Naive thymus-derived CD4-positive, alpha-beta T cell (primary cell): ENCODE results near the gene SFXN5. TPM values are rescaled to one million over a fixed set of nuclear protein-coding genes. Genes with fewer than 3 reads are reported as not detected.

Experiments used
- ATAC-seq: fragments of 150-1000 bp; cut with Tn5 transposase; 2 replicates; pipeline ENCODE4 v1.10.0; 2021; ENCODE audit warnings: mild to moderate bottlenecking, moderate library complexity
- CTCF ChIA-PET: fragments of 350-600 bp; sonication (Branson Sonifier 250); formaldehyde crosslinking; loops from one replicate; lab custom pipeline; 2021; ENCODE audit warnings: antibody characterized with exemption; lab: Charles Lee
- POLR2A ChIA-PET: fragments of 350-600 bp; sonication (Branson Sonifier 250); formaldehyde crosslinking; loops from one replicate; lab custom pipeline; 2021; ENCODE audit warnings: antibody characterized with exemption, inconsistent platforms; lab: Charles Lee
- DNase-seq, 9 donors: peaks; one replicate each; pipeline versions ENCODE4 v3.0.0 to v3.0.0-alpha.2; 2020 to 2022; ENCODE audit warnings: mixed read lengths in 1 of 9
- H3K27ac ChIP-seq: one replicate; pipeline ENCODE4 v1.7.0; 2013; ENCODE audit warnings: mild to moderate bottlenecking, low read depth, low read length, moderate library complexity
- H3K27me3 ChIP-seq, 2 donors: one replicate each; pipeline ENCODE4 v1.7.0; 2013; ENCODE audit warnings: low read length in 2 of 2, mild to moderate bottlenecking in 2 of 2, moderate library complexity in 2 of 2; ENCODE audit not compliant: control insufficient read depth in 2 of 2, insufficient read depth in 2 of 2
- H3K36me3 ChIP-seq, 3 experiments: 1 replicate in 2 of 3; 2 replicates in 1 of 3; pipeline ENCODE4 v1.7.0; 2013; ENCODE audit warnings: low read length in 3 of 3, mild to moderate bottlenecking in 3 of 3, moderate library complexity in 1 of 3; ENCODE audit not compliant: insufficient read depth in 3 of 3, control insufficient read depth in 2 of 3
- H3K4me1 ChIP-seq, 2 donors: one replicate each; pipeline ENCODE4 v1.7.0; 2013; ENCODE audit warnings: low read length in 2 of 2, mild to moderate bottlenecking in 2 of 2, moderate library complexity in 1 of 2; ENCODE audit not compliant: control insufficient read depth in 2 of 2, insufficient read depth in 2 of 2
- H3K4me3 ChIP-seq: 2 replicates; pipeline ENCODE4 v1.7.0; 2013; ENCODE audit warnings: mild to moderate bottlenecking, low read length
- H3K9me3 ChIP-seq, 3 experiments: 1 replicate in 2 of 3; 2 replicates in 1 of 3; pipeline ENCODE4 v1.7.0; 2013; ENCODE audit warnings: low read length in 3 of 3; ENCODE audit not compliant: control insufficient read depth in 2 of 3
- H3K27ac Mint-ChIP-seq, 9 donors: one replicate each; pipeline ENCODE4 v1.8.0; 2020 to 2022; ENCODE audit warnings: mixed read lengths in 9 of 9, mild to moderate bottlenecking in 8 of 9, moderate library complexity in 5 of 9, inconsistent platforms in 2 of 9
- H3K27me3 Mint-ChIP-seq, 5 donors: one replicate each; pipeline ENCODE4 v1.8.0; 2021 to 2022; ENCODE audit warnings: mixed read lengths in 5 of 5, mild to moderate bottlenecking in 1 of 5
- H3K36me3 Mint-ChIP-seq, 5 donors: one replicate each; pipeline ENCODE4 v1.8.0; 2020 to 2022; ENCODE audit warnings: mixed read lengths in 5 of 5, mild to moderate bottlenecking in 3 of 5, inconsistent platforms in 1 of 5
- H3K4me1 Mint-ChIP-seq, 7 donors: one replicate each; pipeline ENCODE4 v1.8.0; 2020 to 2022; ENCODE audit warnings: mixed read lengths in 7 of 7, mild to moderate bottlenecking in 3 of 7, inconsistent platforms in 1 of 7
- H3K4me3 Mint-ChIP-seq, 10 donors: one replicate each; pipeline ENCODE4 v1.8.0; 2020 to 2022; ENCODE audit warnings: mild to moderate bottlenecking in 10 of 10, mixed read lengths in 10 of 10, moderate library complexity in 6 of 10, inconsistent platforms in 2 of 10
- H3K9me3 Mint-ChIP-seq, 11 donors: one replicate each; pipeline ENCODE4 v1.8.0; 2020 to 2022; ENCODE audit warnings: mixed read lengths in 11 of 11, mild to moderate bottlenecking in 4 of 11, inconsistent platforms in 1 of 11, moderate library complexity in 1 of 11
- intact Hi-C, 2 donors: fragments of 100-400 bp; cut with micrococcal nuclease; formaldehyde crosslinking; loops; one replicate each; pipeline ENCODE4 v1.15.1; 2023
- polyA plus RNA-seq, 2 donors: library from polyadenylated mRNA; unstranded; fragments of 300-500 nt; fragmentation: Illumina TruSeq; gene quantifications; one replicate each; pipeline ENCODE4 v1.2.3, GENCODE V29; 2021
- total RNA-seq, 6 experiments: library from RNA in 5 of 6; stranded (reverse) in 5 of 6; gene quantifications; 1 replicate in 5 of 6; 2 replicates in 1 of 6; pipeline ENCODE4 v1.2.3 and lab custom pipeline; 2021 to 2026

Gene SFXN5
- total and polyA plus RNA-seq, 7 experiments from 2014 or later = 2.2 to 17.4 (median 9.1) TPM

- peaks cover 47 to 80% (median 55%) of the 10 kb centered on the region in 5 donors for H3K27me3 Mint-ChIP-seq
- H3K4me1 Mint-ChIP-seq = peaks cover 6 to 31% (median 25%) of the 10 kb centered on the region in 7 donors
- H3K27ac Mint-ChIP-seq = peak overlapping the region in 1 of 9 donors; percentile 49
- H3K36me3 Mint-ChIP-seq = no peaks in the 10 kb centered on the region
- Histone ChIP-seq H3K36me3 (no peaks in the 10 kb centered on the region), H3K4me1 (peaks cover 13 to 29% of the 10 kb centered on the region in 2 donors), H3K27me3 (peaks cover 17 to 50% of the 10 kb centered on the region in 2 donors), H3K9me3 (no peaks in the 10 kb centered on the region), H3K27ac (no peak overlapping the region), H3K4me3 (no peak overlapping the region)
- H3K9me3 Mint-ChIP-seq = peaks cover 0 to 3% (median 0%) of the 10 kb centered on the region in 11 donors
- DNase-seq (no peak), ATAC-seq (no peak)
- intact Hi-C loops = loop anchor here in 1 of 2 donors (5.0 kb wide), 2 partner anchors 57 to 772 kb away; partner anchors contain the start of gene CYP26B1
- CTCF ChIA-PET = no interaction called here
- H3K4me3 Mint-ChIP-seq = peak overlapping the region in 9 of 10 donors; percentile 20 to 80 (median 67)
- POLR2A ChIA-PET = no interaction called here
Observed at GRCh38 chr2:72919414-72920317, 151.8 kb downstream of the SFXN5 start.

GRCh38 chr2:72917877-72918553, 153.5 kb downstream of the SFXN5 start:
- H3K27me3 Mint-ChIP-seq = peaks cover 59 to 85% (median 61%) of the 10 kb centered on the region in 5 donors
- no peaks in the 10 kb centered on the region for H3K9me3 ChIP-seq
- intact Hi-C loops = loop anchor here in 1 of 2 donors (1.0 to 5.0 kb wide), 3 partner anchors 8 to 771 kb away; partner anchors contain the start of gene CYP26B1
- H3K4me3 Mint-ChIP-seq = peak overlapping the region in 7 of 10 donors; percentile 48 to 80 (median 71)
- H3K27ac Mint-ChIP-seq = no peak overlapping the region
- H3K4me1 ChIP-seq = peaks cover 13 to 31% of the 10 kb centered on the region in 2 donors
- H3K27ac ChIP-seq = no peak overlapping the region
- DNase-seq = peak in 3 of 9 donors; percentile 4 to 39 (median 20)
- peaks cover 0 to 5% (median 0%) of the 10 kb centered on the region in 11 donors for H3K9me3 Mint-ChIP-seq
- no peaks in the 10 kb centered on the region for H3K36me3 Mint-ChIP-seq
- POLR2A ChIA-PET = no interaction called here
- no peak for ATAC-seq
- peaks cover 17 to 54% of the 10 kb centered on the region in 2 donors for H3K27me3 ChIP-seq
- no peak overlapping the region for H3K4me3 ChIP-seq
- peaks cover 8 to 32% (median 28%) of the 10 kb centered on the region in 7 donors for H3K4me1 Mint-ChIP-seq
- CTCF ChIA-PET = no interaction called here
- no peaks in the 10 kb centered on the region for H3K36me3 ChIP-seq

- peaks cover 13 to 31% of the 10 kb centered on the region in 2 donors for H3K4me1 ChIP-seq
Observed at GRCh38 chr2:72917138-72917876, 154.2 kb downstream of the SFXN5 start, which contains the start of gene EMX1. TSS of gene EMX1 (plus strand) at chr2:72917519. CDS start at chr2:72917853, 334 bp downstream.

GRCh38 chr2:72916743-72917137, 154.8 kb downstream of the SFXN5 start:
- Mint-ChIP-seq H3K27ac (peak overlapping the region in 3 of 9 donors; percentile 5 to 45 (median 38)), H3K9me3 (peaks cover 0 to 5% (median 0%) of the 10 kb centered on the region in 11 donors), H3K36me3 (no peaks in the 10 kb centered on the region), H3K27me3 (peaks cover 56 to 83% (median 59%) of the 10 kb centered on the region in 5 donors), H3K4me1 (peaks cover 8 to 32% (median 28%) of the 10 kb centered on the region in 7 donors), H3K4me3 (peak overlapping the region; percentile 69 to 89 (median 82))
- ATAC-seq = no peak
- Histone ChIP-seq H3K27me3 (peaks cover 17 to 50% of the 10 kb centered on the region in 2 donors), H3K4me1 (peaks cover 13 to 31% of the 10 kb centered on the region in 2 donors), H3K4me3 (peak overlapping the region; percentile 47), H3K36me3 (no peaks in the 10 kb centered on the region), H3K27ac (no peak overlapping the region), H3K9me3 (no peaks in the 10 kb centered on the region)
- intact Hi-C loops = loop anchor here (1.0 to 5.0 kb wide), 3 partner anchors 54 to 769 kb away; partner anchors contain the start of genes CYP26B1 (in 1 of the 2) and SFXN5 (in 1 of the 2)
- ChIA-PET CTCF (interaction anchor here (0.5 kb wide), 1 partner anchor 51 kb away, joined by 3 read pairs; no protein-coding TSS in a partner anchor), POLR2A (no interaction called here)
- DNase-seq = peak in 1 of 9 donors; percentile 27

More at GRCh38 chr2:72917138-72917876, 154.2 kb downstream of the SFXN5 start, which contains the start of gene EMX1:
- Mint-ChIP-seq H3K4me3 (peak within 1 kb of the TSS; percentile 69 to 89 (median 82)), H3K27me3 (peaks cover 56 to 83% (median 59%) of the 10 kb centered on the region in 5 donors), H3K36me3 (no peaks in the 10 kb centered on the region), H3K4me1 (peaks cover 8 to 32% (median 28%) of the 10 kb centered on the region in 7 donors), H3K9me3 (peaks cover 0 to 5% (median 0%) of the 10 kb centered on the region in 11 donors), H3K27ac (peak within 1 kb of the TSS in 3 of 9 donors; percentile 5 to 45 (median 38))
- peaks cover 14 to 54% of the 10 kb centered on the region in 2 donors for H3K27me3 ChIP-seq
- CTCF ChIA-PET = interaction anchor here (0.5 kb wide), 1 partner anchor 51 kb away, joined by 3 read pairs; no protein-coding TSS in a partner anchor
- H3K36me3 ChIP-seq = no peaks in the 10 kb centered on the region
- intact Hi-C loops = loop anchor here in 1 of 2 donors (5.0 kb wide), 2 partner anchors 55 to 770 kb away; partner anchors contain the start of gene CYP26B1
- peak in 7 of 9 donors; percentile 28 to 49 (median 40) for DNase-seq
- peak within 1 kb of the TSS; percentile 47 for H3K4me3 ChIP-seq
- POLR2A ChIA-PET = no interaction called here
- ATAC-seq = peak; percentile 55
- no peaks in the 10 kb centered on the region for H3K9me3 ChIP-seq
- H3K27ac ChIP-seq = no peak within 1 kb of the TSS

- Mint-ChIP-seq H3K36me3 (no peaks in the 10 kb centered on the region), H3K4me3 (peak overlapping the region; percentile 56 to 89 (median 82)), H3K27ac (no peak overlapping the region), H3K27me3 (peaks cover 57 to 83% (median 58%) of the 10 kb centered on the region in 5 donors), H3K9me3 (peaks cover 0 to 5% (median 0%) of the 10 kb centered on the region in 11 donors), H3K4me1 (peaks cover 8 to 32% (median 28%) of the 10 kb centered on the region in 7 donors)
- Histone ChIP-seq H3K27me3 (peaks cover 17 to 44% of the 10 kb centered on the region in 2 donors), H3K36me3 (no peaks in the 10 kb centered on the region), H3K4me3 (peak overlapping the region; percentile 47), H3K4me1 (peaks cover 13 to 31% of the 10 kb centered on the region in 2 donors), H3K27ac (no peak overlapping the region), H3K9me3 (no peaks in the 10 kb centered on the region)
- CTCF ChIA-PET = interaction anchor here (0.5 kb wide), 1 partner anchor 52 kb away, joined by 3 read pairs; no protein-coding TSS in a partner anchor
- DNase-seq (peak in 7 of 9 donors; percentile 27 to 53 (median 41)), ATAC-seq (peak; percentile 62)
- POLR2A ChIA-PET = no interaction called here
- intact Hi-C loops = loop anchor here (1.0 to 5.0 kb wide), 3 partner anchors 54 to 769 kb away; partner anchors contain the start of genes CYP26B1 (in 1 of the 2) and SFXN5 (in 1 of the 2)
Observed at GRCh38 chr2:72915907-72916742, 155.4 kb downstream of the SFXN5 start.
